ENCODE results near the gene CACNA1B. TPM values are rescaled to one million over a fixed set of nuclear protein-coding genes. Genes with fewer than 3 reads are reported as not detected.

Gene CACNA1B
- total RNA-seq, 1 experiment from 2014 or later: 0.34 TPM

DNA sequence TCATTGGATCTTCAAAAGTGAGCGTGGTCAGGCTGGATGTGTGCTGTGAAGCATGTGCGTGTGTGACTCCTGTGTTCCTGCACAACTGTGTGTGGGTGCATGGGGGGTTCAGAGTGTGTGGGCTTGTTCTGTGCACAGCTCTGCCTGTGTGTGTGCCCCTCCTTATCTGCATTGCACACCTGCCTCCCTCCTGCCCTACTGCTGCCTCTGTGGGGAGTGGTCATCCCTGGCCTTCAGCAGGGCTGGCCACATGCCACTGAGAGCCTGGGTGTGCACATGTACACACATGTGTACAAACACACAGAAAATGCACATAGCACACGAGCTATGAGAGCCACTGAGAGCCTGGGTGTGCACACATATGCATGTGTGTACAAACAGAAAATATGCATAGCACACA lies 92.1 kb downstream of the CACNA1B start:
- Histone ChIP-seq H3K27me3 (replicated peaks; ENCODE audit: insufficient read depth, low read depth, low read length, poor library complexity) (no peaks in the 10 kb centered on the region), H3K27ac (ENCODE audit: low read depth, low read length, poor library complexity, severe bottlenecking) (no peak overlapping the region), H3K36me3 (ENCODE audit: insufficient read depth, low read length, poor library complexity, severe bottlenecking) (no peaks in the 10 kb centered on the region), H3K4me3 (ENCODE audit: low read depth, low read length, poor library complexity, severe bottlenecking) (no peak overlapping the region), H3K4me1 (ENCODE audit: insufficient read depth, low read length, poor library complexity, severe bottlenecking) (no peaks in the 10 kb centered on the region), H3K9me3 (ENCODE audit: low read depth, low read length, poor library complexity, severe bottlenecking) (no peaks in the 10 kb centered on the region)
- DNase-seq (ENCODE audit: low spot score): no peak
- intact Hi-C loops (cut with micrococcal nuclease; ENCODE audit: unreplicated experiment): no loop called here
- TF ChIP-seq, protein P1, sequence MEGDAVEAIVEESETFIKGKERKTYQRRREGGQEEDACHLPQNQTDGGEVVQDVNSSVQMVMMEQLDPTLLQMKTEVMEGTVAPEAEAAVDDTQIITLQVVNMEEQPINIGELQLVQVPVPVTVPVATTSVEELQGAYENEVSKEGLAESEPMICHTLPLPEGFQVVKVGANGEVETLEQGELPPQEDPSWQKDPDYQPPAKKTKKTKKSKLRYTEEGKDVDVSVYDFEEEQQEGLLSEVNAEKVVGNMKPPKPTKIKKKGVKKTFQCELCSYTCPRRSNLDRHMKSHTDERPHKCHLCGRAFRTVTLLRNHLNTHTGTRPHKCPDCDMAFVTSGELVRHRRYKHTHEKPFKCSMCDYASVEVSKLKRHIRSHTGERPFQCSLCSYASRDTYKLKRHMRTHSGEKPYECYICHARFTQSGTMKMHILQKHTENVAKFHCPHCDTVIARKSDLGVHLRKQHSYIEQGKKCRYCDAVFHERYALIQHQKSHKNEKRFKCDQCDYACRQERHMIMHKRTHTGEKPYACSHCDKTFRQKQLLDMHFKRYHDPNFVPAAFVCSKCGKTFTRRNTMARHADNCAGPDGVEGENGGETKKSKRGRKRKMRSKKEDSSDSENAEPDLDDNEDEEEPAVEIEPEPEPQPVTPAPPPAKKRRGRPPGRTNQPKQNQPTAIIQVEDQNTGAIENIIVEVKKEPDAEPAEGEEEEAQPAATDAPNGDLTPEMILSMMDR (conservative IDR thresholded peaks at IDR 0.05; ENCODE audit: low read depth, low read length): no peak
- no peak for TF ChIP-seq EZH2 (IDR thresholded peaks at IDR 0.05; ENCODE audit: borderline replicate concordance, low read depth, low read length, poor library complexity, severe bottlenecking)
- ChIA-PET CTCF (no interaction called here), POLR2A (ENCODE audit: low non-redundant PET) (no interaction called here)
- BruUV-seq (replicated peaks): no TSS peak

DNA sequence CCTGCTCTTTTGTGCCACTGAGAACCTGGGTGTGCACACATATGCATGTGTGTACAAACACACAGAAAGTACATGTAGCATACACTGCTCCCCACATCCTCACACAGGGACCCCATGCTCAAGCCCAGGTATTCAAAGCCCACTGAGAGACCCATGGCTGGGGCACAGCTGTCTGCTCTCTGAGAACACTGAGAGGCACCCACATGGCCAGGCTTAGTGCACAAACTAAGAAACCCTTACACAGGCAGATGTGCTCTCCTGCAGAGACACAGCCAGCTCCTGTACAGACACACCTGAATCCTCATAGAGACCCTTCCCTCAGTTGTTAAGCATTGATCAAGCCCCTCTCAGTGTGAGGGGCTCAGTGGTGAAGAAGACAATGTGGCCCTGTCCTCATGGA lies 92.5 kb downstream of the CACNA1B start:
- H3K27me3 ChIP-seq (replicated peaks; ENCODE audit: insufficient read depth, low read depth, low read length, poor library complexity): no peaks in the 10 kb centered on the region
- no peaks in the 10 kb centered on the region for H3K4me1 ChIP-seq (ENCODE audit: insufficient read depth, low read length, poor library complexity, severe bottlenecking)
- ChIA-PET POLR2A (ENCODE audit: low non-redundant PET) (no interaction called here), CTCF (no interaction called here)
- TF ChIP-seq, protein P1 (conservative IDR thresholded peaks at IDR 0.05; ENCODE audit: low read depth, low read length): no peak
- TF ChIP-seq EZH2 (IDR thresholded peaks at IDR 0.05; ENCODE audit: borderline replicate concordance, low read depth, low read length, poor library complexity, severe bottlenecking): no peak
- no peaks in the 10 kb centered on the region for H3K9me3 ChIP-seq (ENCODE audit: low read depth, low read length, poor library complexity, severe bottlenecking)
- H3K4me3 ChIP-seq (ENCODE audit: low read depth, low read length, poor library complexity, severe bottlenecking): no peak overlapping the region
- no peak overlapping the region for H3K27ac ChIP-seq (ENCODE audit: low read depth, low read length, poor library complexity, severe bottlenecking)
- BruUV-seq (replicated peaks): no TSS peak
- H3K36me3 ChIP-seq (ENCODE audit: insufficient read depth, low read length, poor library complexity, severe bottlenecking): no peaks in the 10 kb centered on the region
- DNase-seq (ENCODE audit: low spot score): no peak
- intact Hi-C loops (cut with micrococcal nuclease; ENCODE audit: unreplicated experiment): no loop called here

DNA sequence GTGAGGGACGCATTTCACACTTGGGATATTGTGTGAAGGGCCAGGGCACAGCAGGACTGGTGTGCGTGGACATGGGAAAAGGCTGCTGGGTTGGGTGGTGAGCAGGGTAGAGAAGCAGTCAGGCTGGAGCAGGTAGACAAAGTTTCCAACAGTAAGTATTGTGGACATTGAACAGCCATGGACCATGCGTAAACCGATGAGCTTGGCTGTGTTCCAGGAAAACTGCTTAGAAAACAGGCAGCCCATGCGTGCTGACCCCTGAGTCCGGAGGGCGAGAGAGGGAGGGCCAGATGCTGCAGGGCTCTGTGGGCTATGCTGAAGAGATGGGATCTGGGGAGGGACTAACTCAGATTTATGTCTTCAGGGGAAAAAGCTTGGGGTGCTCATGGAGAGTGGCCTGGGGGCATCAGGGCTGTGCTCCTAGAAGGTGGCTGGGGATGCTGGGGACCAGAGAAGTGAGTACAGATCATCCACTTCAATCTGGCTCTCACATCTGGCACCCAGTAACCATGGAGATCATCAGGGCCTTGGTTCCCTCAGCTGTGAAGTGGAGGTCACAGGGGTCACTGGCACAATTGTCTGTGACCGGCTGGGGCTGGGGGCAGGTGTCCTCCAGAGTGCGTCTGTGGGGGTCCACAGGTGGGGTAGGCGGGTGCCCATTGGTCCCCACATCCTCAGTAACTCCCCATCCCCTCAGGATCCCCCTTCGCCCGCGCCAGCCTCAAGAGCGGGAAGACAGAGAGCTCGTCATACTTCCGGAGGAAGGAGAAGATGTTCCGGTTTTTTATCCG lies 93.3 kb downstream of the CACNA1B start:
- TF ChIP-seq EZH2 (IDR thresholded peaks at IDR 0.05; ENCODE audit: borderline replicate concordance, low read depth, low read length, poor library complexity, severe bottlenecking): no peak
- TF ChIP-seq, protein P1 (conservative IDR thresholded peaks at IDR 0.05; ENCODE audit: low read depth, low read length): no peak
- no peaks in the 10 kb centered on the region for H3K9me3 ChIP-seq (ENCODE audit: low read depth, low read length, poor library complexity, severe bottlenecking)
- ChIA-PET POLR2A (ENCODE audit: low non-redundant PET) (no interaction called here), CTCF (no interaction called here)
- H3K4me3 ChIP-seq (ENCODE audit: low read depth, low read length, poor library complexity, severe bottlenecking): no peak overlapping the region
- H3K27ac ChIP-seq (ENCODE audit: low read depth, low read length, poor library complexity, severe bottlenecking): no peak overlapping the region
- H3K27me3 ChIP-seq (replicated peaks; ENCODE audit: insufficient read depth, low read depth, low read length, poor library complexity): no peaks in the 10 kb centered on the region
- DNase-seq (ENCODE audit: low spot score): no peak
- H3K4me1 ChIP-seq (ENCODE audit: insufficient read depth, low read length, poor library complexity, severe bottlenecking): no peaks in the 10 kb centered on the region
- H3K36me3 ChIP-seq (ENCODE audit: insufficient read depth, low read length, poor library complexity, severe bottlenecking): no peaks in the 10 kb centered on the region
- BruUV-seq (replicated peaks): no TSS peak
- intact Hi-C loops (cut with micrococcal nuclease; ENCODE audit: unreplicated experiment): no loop called here
